ENCODE measurements around the gene PLPPR3.

- TF ChIP-seq MAX (IDR thresholded peaks at IDR 0.05; ENCODE audit: low read depth, low read length): no peak
- TF ChIP-seq CTCF (IDR thresholded peaks at IDR 0.05; ENCODE audit: low read depth, low read length): no peak
These were observed 57.9 kb downstream of the PLPPR3 start for GRCh38 chr19:763869-764268.
